Heart left ventricle (tissue), 16 donors: ENCODE measurements around the gene EML6. TPM values are rescaled to one million over a fixed set of nuclear protein-coding genes. Genes with fewer than 3 reads are reported as not detected.

Experiments used
- ATAC-seq, 4 donors: fragments of 200-7000 bp; cut with Tn5 transposase; one replicate each; pipeline ENCODE4 v1.9.1; 2020 to 2022; ENCODE audit warnings: moderate library complexity in 4 of 4, mild to moderate bottlenecking in 3 of 4, moderate number of reproducible peaks in 1 of 4
- DNase-seq, 5 donors: peaks; one replicate each; pipeline ENCODE4 v3.0.0-alpha.2; 2020
- H3K27ac ChIP-seq, 12 donors: fragments of 200-600 bp; sonication (generic) in 4 of 12; one replicate each; pipeline versions ENCODE4 v1.5.0 to v1.8.0; 2016 to 2022; ENCODE audit warnings: mild to moderate bottlenecking in 2 of 12
- H3K27me3 ChIP-seq, 9 donors: fragments of 200-600 bp; sonication (generic) in 2 of 9; one replicate each; pipeline versions ENCODE4 v1.5.1 to v1.8.0; 2016 to 2022; ENCODE audit warnings: mild to moderate bottlenecking in 3 of 9
- H3K36me3 ChIP-seq, 9 donors: fragments of 200-600 bp; sonication (generic) in 2 of 9; one replicate each; pipeline versions ENCODE4 v1.5.0 to v1.8.0; 2018 to 2022; ENCODE audit warnings: mild to moderate bottlenecking in 2 of 9
- H3K4me1 ChIP-seq, 12 donors: fragments of 200-600 bp; sonication (generic) in 4 of 12; one replicate each; pipeline versions ENCODE4 v1.5.0 to v1.8.0; 2016 to 2022; ENCODE audit warnings: mild to moderate bottlenecking in 3 of 12
- H3K4me3 ChIP-seq, 12 donors: fragments of 200-600 bp; sonication (generic) in 4 of 12; one replicate each; pipeline versions ENCODE4 v1.5.0 to v1.8.0; 2017 to 2022; ENCODE audit warnings: mild to moderate bottlenecking in 9 of 12, moderate library complexity in 4 of 12
- H3K9me3 ChIP-seq, 12 donors: fragments of 200-600 bp; sonication (generic) in 4 of 12; one replicate each; pipeline versions ENCODE4 v1.5.0 to v1.8.0; 2016 to 2022; ENCODE audit warnings: mild to moderate bottlenecking in 1 of 12
- CTCF ChIP-seq, 12 donors: fragments of 200-600 bp; sonication (generic) in 4 of 12; IDR thresholded peaks; one replicate each; pipeline versions ENCODE4 v1.5.0 to v1.8.0; 2018 to 2022; ENCODE audit warnings: antibody characterized with exemption in 12 of 12, mild to moderate bottlenecking in 5 of 12
- POLR2A ChIP-seq, 2 donors: fragments of 450-650 bp; IDR thresholded peaks; one replicate each; pipeline ENCODE4 v1.6.1; 2017; ENCODE audit warnings: antibody characterized with exemption in 2 of 2, mild to moderate bottlenecking in 2 of 2, moderate library complexity in 2 of 2
- WGBS, 4 donors: extraction: QIAGEN DNeasy Blood & Tissue Kit in 2 of 4; methylation state at CpG; one replicate each; pipeline versions ENCODE4 v1.1.5 to v1.1.7; 2013 to 2018; 5-methylcytosine and 5-hydroxymethylcytosine counted together
- intact Hi-C, 10 donors: fragments of 100-400 bp; cut with DNase I; formaldehyde crosslinking; loops; one replicate each; pipeline versions ENCODE4 v1.11.1 to v1.14.2; 2022
- polyA plus RNA-seq, 2 donors: library from polyadenylated mRNA; stranded (reverse); fragments of 200-250 nt; gene quantifications; one replicate each; pipeline ENCODE4 v1.2.3, GENCODE V29; 2013
- total RNA-seq, 9 donors: library from RNA; depleted of rRNA in 2 of 9; stranded (reverse); fragments of >200 nt in 2 of 9; fragmentation: NEBNext Ultra II Directional in 3 of 9; extraction: Animal tissue kit (Norgen Biotek cat#: 25700) in 3 of 9; gene quantifications; one replicate each; pipeline versions ENCODE4 v1.1.0 to v1.2.4, GENCODE V29; 2016 to 2023
- donor health status: ischemic (EF 13 %, LVEDD 7.1; RV severe dilation, severe dysfunction).
- donor health status: healthy with polysubstance abuse.
- donor health status: DM: no; HTN: yes; CAD: no.
- donor health status: DM: no; HTN: no; CAD: no.
- donor health status: ischemic (EF 25% LVEDD 6.9; RV normal size, moderate dysfunction).
- donor health status: ischemic (EF 25% LVEDD 5.7; RV mildly dilated, moderate dysfunction).
- donor health status: healthy.
- donor health status: DM: yes; HTN: yes; CAD: no.
- donor health status: ischemic (EF 35%, LVEDD 5.7; RV mildly dilated, moderate dysfunction).
- donor health status: nonischemic (EF 11% LVEDD 7.7; RV severe dilation, severe dysfunction).
- donor health status: DM: yes; HTN: yes; CAD: no.
- donor health status: PGD.
- donor health status: ischemic (EF 29% LVEDD 5.4; RV normal size, mild dysfunction).
- donor health status: nonischemic (EF 23%, LVEDD 6.1; RV moderate dilation, normal function).

EML6 gene
- total and polyA plus RNA-seq, 11 donors: 0.08 to 1.2 (median 0.58) TPM

- Histone ChIP-seq H3K27me3 (no peaks in the 10 kb centered on the region), H3K4me1 (peaks cover 0 to 66% (median 24%) of the 10 kb centered on the region in 12 donors), H3K4me3 (peak overlapping the region in 4 of 12 donors; percentile 13 to 31 (median 18)), H3K27ac (peak overlapping the region in 2 of 12 donors; percentile 1 to 17), H3K36me3 (peaks cover 0 to 5% (median 0%) of the 10 kb centered on the region in 9 donors), H3K9me3 (no peaks in the 10 kb centered on the region)
- TF ChIP-seq CTCF (IDR thresholded peaks at IDR 0.05): no peak
- no peak for TF ChIP-seq POLR2A (IDR thresholded peaks at IDR 0.05)
- intact Hi-C loops: no loop called here
- DNase-seq: no peak
- WGBS, 4 donors: 6 to 10% (median 7%) methylated on average over 3 of the region's 3 CpGs
- peak in 2 of 4 donors; percentile 42 to 56 for ATAC-seq
Measured at GRCh38 chr2:54999182-54999581, 275.7 kb downstream of the EML6 start.

DNA sequence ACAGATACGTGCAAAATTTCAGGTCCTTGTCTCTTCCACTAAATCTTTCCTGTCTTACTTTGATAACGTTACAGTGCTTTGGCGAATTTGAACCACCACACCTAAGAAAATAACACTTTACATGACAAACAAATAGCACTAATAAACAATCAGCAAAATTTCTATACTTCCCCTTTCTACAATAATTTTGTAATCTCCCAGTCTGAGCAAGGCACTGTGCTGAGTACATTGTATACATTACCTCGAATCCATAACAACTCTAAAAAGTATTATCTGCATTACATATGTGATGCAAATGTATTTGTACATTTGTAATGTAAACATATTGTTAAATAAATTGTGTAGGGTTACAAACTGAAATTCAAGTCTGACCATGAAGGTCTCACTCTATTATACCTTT lies 276.9 kb downstream of the EML6 start:
- DNase-seq (no peak), ATAC-seq (no peak)
- Histone ChIP-seq H3K4me1 (peaks cover 0 to 71% (median 23%) of the 10 kb centered on the region in 12 donors), H3K4me3 (no peak overlapping the region), H3K27me3 (no peaks in the 10 kb centered on the region), H3K27ac (no peak overlapping the region), H3K36me3 (peaks cover 0 to 5% (median 0%) of the 10 kb centered on the region in 9 donors), H3K9me3 (no peaks in the 10 kb centered on the region)
- WGBS, 4 donors: 60 to 63% (median 62%) methylated on average over 4 of the region's 4 CpGs
- intact Hi-C loops: loop anchor here in 1 of 10 donors (10.0 kb wide), 1 partner anchor 96 kb away; no protein-coding TSS in a partner anchor
- no peak for TF ChIP-seq POLR2A (IDR thresholded peaks at IDR 0.05)
- TF ChIP-seq CTCF (IDR thresholded peaks at IDR 0.05): no peak

DNA sequence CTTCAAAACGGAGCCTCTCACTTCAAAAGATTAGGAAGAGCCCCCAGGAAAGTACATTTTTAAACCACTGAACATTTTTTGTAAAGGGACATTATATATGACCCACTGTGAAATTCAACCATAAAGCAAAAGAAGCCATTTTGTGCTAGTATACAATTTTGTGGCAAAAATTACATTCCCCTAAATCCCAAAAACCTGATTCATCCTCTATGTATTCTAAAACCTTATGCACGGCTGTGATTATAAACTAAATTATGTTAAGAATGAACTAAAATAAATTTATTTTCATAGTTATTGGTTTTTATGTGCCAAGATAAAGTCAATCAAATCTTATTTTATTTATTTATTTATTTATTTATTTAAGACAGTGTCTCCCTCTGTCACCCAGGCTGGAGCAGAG lies 278.3 kb downstream of the EML6 start:
- H3K27me3 ChIP-seq: no peaks in the 10 kb centered on the region
- H3K4me1 ChIP-seq: peaks cover 0 to 71% (median 26%) of the 10 kb centered on the region in 12 donors
- no peak overlapping the region for H3K4me3 ChIP-seq
- intact Hi-C loops: loop anchor here in 1 of 10 donors (10.0 kb wide), 1 partner anchor 97 kb away; no protein-coding TSS in a partner anchor
- H3K27ac ChIP-seq: no peak overlapping the region
- ATAC-seq (no peak), DNase-seq (no peak)
- TF ChIP-seq POLR2A (IDR thresholded peaks at IDR 0.05) (no peak), CTCF (IDR thresholded peaks at IDR 0.05) (no peak)
- H3K9me3 ChIP-seq: no peaks in the 10 kb centered on the region
- 70 to 90% (median 82%) methylated on average over 2 of the region's 2 CpGs for WGBS, 4 donors
- peaks cover 0 to under 1% (median 0%) of the 10 kb centered on the region in 9 donors for H3K36me3 ChIP-seq

GRCh38 chr2:55003706-55004639 lies 280.5 kb downstream of the EML6 start:
- Histone ChIP-seq H3K27ac (no peak overlapping the region), H3K4me3 (no peak overlapping the region), H3K27me3 (no peaks in the 10 kb centered on the region), H3K36me3 (no peaks in the 10 kb centered on the region), H3K9me3 (no peaks in the 10 kb centered on the region), H3K4me1 (peaks cover 0 to 72% (median 24%) of the 10 kb centered on the region in 12 donors)
- ATAC-seq (no peak), DNase-seq (no peak)
- WGBS, 4 donors: 92 to 96% (median 94%) methylated on average over 10 of the region's 10 CpGs
- intact Hi-C loops: loop anchor here in 1 of 10 donors (10.0 kb wide), 1 partner anchor 99 kb away; no protein-coding TSS in a partner anchor
- TF ChIP-seq POLR2A (IDR thresholded peaks at IDR 0.05): no peak
- TF ChIP-seq CTCF (IDR thresholded peaks at IDR 0.05): no peak
